Endothelial cell of umbilical vein (primary cell): ENCODE measurements around the gene TGM6. TPM values are rescaled to one million over a fixed set of nuclear protein-coding genes. Genes with fewer than 3 reads are reported as not detected.

ENCODE experiments used
- polyA plus RNA-seq, 4 experiments: library from polyadenylated mRNA; depleted of rRNA in 3 of 4; stranded (reverse) in 3 of 4; unstranded in 1 of 4; fragments of >200 nt; gene quantifications; 2 replicates each; pipeline versions ENCODE4 v1.2.1 to v1.2.3, GENCODE V29; 2011 to 2012; ENCODE audit warnings: missing spikeins in 1 of 4
- small RNA-seq: library from RNA; depleted of rRNA; stranded (forward); fragments of <200 nt; gene quantifications from one replicate; pipeline ENCODE3, GENCODE V24; 2012; ENCODE audit warnings: low replicate concordance, low read depth; ENCODE audit not compliant: insufficient read depth, insufficient read length
- total RNA-seq: library from RNA; stranded (reverse); gene quantifications from 2 replicates; pipeline ENCODE4 v1.2.3, GENCODE V29; 2021

The TGM6 gene
- total and polyA plus RNA-seq, 2 donors (not counting 3 experiments of a cell fraction or from before 2014, with no cell fraction given) = not detected

Small RNA genes within 50 kb of the gene (small RNA-seq; reads per million reads assigned to genes)
- gene RF00019 = not detected

Other genes starting within 250 kb of the TGM6 start
- not detected in 2 replicates for gene TGM3, start 84.9 kb upstream of the TGM6 start, total RNA-seq
- not detected in 2 replicates for gene TGM3, start 84.9 kb upstream of the TGM6 start, polyA plus RNA-seq
- 296 and 323 TPM in 2 replicates for gene SNRPB, start 89.9 kb downstream of the TGM6 start, total RNA-seq
- 340 and 357 TPM in 2 replicates for gene SNRPB, start 89.9 kb downstream of the TGM6 start, polyA plus RNA-seq
- gene ZNF343, start 128.0 kb downstream of the TGM6 start, total RNA-seq = 7.9 and 9.2 TPM in 2 replicates
- gene ZNF343, start 128.0 kb downstream of the TGM6 start, polyA plus RNA-seq = 4.7 and 5.0 TPM in 2 replicates
- gene TMC2, start 155.7 kb downstream of the TGM6 start, total RNA-seq = not detected in 2 replicates
- gene TMC2, start 155.7 kb downstream of the TGM6 start, polyA plus RNA-seq = not detected in 2 replicates